ENCODE data around the gene DMAP1. TPM values are rescaled to one million over a fixed set of nuclear protein-coding genes. Genes with fewer than 3 reads are reported as not detected.
A peak's percentile ranks its signal among the peaks of the same experiment; 100 is the strongest.
"Not testable (repeated sequence)": the region's sequence is repeated elsewhere in the genome, so short reads cannot be mapped to it uniquely, and the experiment has no call there.

The DMAP1 gene, protein sequence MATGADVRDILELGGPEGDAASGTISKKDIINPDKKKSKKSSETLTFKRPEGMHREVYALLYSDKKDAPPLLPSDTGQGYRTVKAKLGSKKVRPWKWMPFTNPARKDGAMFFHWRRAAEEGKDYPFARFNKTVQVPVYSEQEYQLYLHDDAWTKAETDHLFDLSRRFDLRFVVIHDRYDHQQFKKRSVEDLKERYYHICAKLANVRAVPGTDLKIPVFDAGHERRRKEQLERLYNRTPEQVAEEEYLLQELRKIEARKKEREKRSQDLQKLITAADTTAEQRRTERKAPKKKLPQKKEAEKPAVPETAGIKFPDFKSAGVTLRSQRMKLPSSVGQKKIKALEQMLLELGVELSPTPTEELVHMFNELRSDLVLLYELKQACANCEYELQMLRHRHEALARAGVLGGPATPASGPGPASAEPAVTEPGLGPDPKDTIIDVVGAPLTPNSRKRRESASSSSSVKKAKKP
- 10 to 100 TPM; 39.0 to 44.4 TPM for total RNA-seq
- long read RNA-seq, full-length matches to known transcripts = 55 of 67 reads
- long read RNA-seq, partial matches to known transcripts = 4 of 67 reads
- long read RNA-seq, other reads (novel, unspliced or antisense) = 8 of 67 reads

DNA sequence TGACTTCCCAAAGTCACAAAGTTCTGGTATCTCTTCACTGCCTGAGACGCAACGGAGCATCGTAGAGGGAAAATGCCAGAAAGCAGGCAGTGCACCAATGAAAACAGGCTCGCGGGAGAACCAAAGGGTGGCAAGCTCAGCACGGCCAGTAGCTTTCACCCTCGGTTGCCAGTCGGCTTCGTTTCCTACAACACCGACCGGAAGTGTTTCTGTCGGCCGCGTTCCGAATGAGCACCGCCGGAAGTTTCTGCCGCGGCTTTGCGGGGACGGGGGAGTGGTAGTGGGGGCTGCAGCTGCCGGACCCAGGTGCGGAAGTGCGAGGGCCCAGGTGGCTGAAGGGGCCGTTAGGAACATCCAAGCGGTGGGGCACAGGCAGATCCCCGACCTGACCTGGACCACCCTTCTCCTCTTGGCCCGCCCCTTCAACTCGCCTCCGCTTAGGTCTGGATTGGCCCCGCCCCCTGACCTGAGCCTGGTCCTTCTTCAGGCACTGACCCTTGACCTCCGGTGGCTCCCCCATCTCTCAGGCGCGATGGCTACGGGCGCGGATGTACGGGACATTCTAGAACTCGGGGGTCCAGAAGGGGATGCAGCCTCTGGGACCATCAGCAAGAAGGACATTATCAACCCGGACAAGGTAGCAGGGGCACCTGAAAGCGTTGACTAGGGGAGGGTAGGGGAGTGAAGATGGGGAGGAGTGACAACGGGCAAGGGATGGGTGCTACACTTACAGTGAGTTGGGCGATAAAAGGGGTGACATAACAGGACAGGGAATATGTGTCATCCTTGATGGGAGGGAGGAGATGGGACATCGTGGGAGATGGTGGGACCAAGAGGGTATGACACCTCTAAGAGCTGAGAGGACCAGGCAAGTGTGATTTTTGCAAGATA is at the start of gene DMAP1:
DMAP1 (plus strand) TSS at position 250 of the 891 bp plus-strand sequence; CDS start at position 533, 283 bp downstream.
- DNase-seq (peak; percentile 76 to 86), ATAC-seq (peak; percentile 91)
- intact Hi-C loops (cut with DNase I, micrococcal nuclease) = loop anchor here in 1 of 2 donors (10.0 kb wide), 1 partner anchor 381 kb away; no protein-coding TSS in a partner anchor

GRCh38 chr1:44168520-44169098 is 44.7 kb upstream of the DMAP1 start:
- DNase-seq (no peak), ATAC-seq (no peak)
- intact Hi-C loops (cut with DNase I, micrococcal nuclease) = no loop called here

- intact Hi-C loops (cut with DNase I, micrococcal nuclease) = no loop called here
- DNase-seq (no peak), ATAC-seq (no peak)
Measured at GRCh38 chr1:44170281-44170823, 42.9 kb upstream of the DMAP1 start.

- intact Hi-C loops (cut with DNase I, micrococcal nuclease) = no loop called here
- ATAC-seq (no peak), DNase-seq (no peak)
Measured at GRCh38 chr1:44174630-44175029, 38.6 kb upstream of the DMAP1 start.

DNA sequence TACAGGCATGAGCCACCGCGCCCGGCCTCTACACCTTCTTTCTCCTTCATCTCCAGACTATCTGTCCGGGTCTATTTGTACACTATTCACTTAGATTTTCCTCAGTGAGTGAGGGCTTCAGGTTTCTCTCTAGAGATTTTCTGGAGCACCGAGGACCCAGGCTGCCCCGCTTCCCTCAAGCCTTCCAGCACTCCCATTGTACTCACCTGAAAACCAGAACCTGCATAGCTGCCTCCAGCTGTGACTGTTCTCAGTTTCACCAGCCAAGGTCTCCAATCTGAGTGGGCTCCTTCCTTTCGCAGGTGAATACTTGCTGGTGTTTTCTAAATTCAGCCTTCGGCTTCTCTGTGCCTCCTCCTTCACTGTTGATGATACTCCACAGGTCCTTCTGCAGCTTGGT is 12.9 kb upstream of the DMAP1 start:
- no peak for DNase-seq
- ATAC-seq = no peak
- intact Hi-C loops (cut with DNase I, micrococcal nuclease) = no loop called here

DNA sequence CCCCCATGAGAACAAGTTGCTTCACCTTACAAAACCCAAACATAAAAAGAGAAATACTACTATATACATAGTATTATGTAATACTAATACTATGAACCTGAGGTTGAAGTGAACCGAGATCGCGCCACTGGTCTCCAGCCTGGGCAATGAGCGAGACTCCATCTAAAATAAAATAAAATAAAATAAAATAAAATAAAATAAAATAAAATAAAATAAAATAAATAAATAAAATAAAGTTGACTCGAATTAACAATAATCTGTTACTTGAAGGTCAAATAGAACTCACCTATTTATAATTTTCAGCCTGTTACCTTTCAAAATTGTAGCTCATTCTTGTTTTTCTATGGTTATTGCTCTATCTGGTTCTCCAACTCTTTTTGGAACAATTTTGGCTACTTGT is 6.7 kb upstream of the DMAP1 start:
- intact Hi-C loops (cut with DNase I, micrococcal nuclease); DNase-seq; ATAC-seq: not testable (repeated sequence)

DNA sequence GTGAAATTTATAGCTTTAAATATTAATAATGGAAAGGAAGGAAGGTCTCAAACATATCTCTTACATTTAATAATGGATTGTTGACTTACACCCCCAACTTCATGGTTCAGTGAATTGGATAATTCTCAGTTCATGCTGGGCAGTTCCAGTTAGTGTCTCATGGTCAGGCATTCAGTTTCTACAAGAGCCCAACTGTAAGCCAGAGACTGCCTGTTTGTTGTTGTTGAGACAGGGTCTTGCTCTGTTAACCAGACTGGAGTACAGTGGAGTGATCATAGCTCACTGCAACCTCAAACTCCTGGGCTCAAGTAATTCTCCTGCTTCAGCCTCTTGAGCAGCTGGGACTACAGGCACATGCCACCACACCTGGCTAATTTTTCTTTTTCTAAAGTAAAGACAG is 5.0 kb upstream of the DMAP1 start:
- DNase-seq (no peak), ATAC-seq (no peak)
- intact Hi-C loops (cut with DNase I, micrococcal nuclease) = no loop called here

GRCh38 chr1:44210595-44210994 is 2.7 kb upstream of the DMAP1 start:
- intact Hi-C loops (cut with DNase I, micrococcal nuclease) = loop anchor here in 1 of 2 donors (10.0 kb wide), 1 partner anchor 384 kb away; no protein-coding TSS in a partner anchor
- DNase-seq (no peak), ATAC-seq (no peak)

DNA sequence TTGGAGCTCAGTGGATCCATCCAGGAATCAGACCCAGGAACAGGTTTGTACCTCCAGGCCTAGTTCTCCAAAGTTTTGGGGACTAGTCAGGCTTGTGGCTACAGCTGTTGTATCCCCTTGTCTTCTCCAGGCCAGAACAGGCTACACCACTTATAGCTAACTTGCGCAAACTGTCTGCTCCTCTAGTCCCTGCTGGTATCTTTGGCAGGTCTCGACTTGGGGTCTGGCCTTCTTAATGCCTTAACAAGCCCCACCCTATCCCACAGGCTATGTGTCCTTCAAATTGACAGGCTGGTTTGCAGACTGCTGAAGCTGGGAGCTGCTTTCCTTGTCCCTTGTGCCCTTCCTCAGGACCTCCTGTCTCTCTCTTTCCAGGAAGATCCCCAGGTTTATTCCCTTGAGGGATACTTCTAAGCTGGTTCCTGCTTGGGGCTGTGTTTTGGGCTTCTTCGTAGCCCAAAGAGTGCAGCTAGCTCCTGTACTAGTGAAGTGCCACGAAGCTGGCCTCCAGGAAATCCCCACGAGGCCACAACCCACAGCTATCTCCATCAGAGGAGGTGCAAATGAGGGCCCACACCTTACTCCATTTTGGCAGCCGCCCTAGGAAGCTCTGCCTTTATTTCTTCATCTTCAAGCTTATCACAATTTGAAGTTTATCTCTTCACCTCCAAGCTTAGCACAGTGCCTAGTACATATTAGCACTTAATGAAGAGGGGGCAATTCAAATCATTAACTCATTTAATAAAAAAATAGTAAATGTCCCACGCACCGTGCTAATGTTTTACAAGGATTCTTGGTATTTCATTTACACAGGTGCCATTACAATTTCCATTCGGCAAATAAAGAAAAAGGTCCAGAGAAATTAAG is 683 bp upstream of the DMAP1 start:
- ATAC-seq (no peak), DNase-seq (no peak)
- intact Hi-C loops (cut with DNase I, micrococcal nuclease) = loop anchor here in 1 of 2 donors (10.0 kb wide), 1 partner anchor 382 kb away; no protein-coding TSS in a partner anchor

- ATAC-seq = peak; percentile 67
- intact Hi-C loops (cut with DNase I, micrococcal nuclease) = loop anchor here in 1 of 2 donors (10.0 kb wide), 1 partner anchor 377 kb away; no protein-coding TSS in a partner anchor
- peak; percentile 75 to 88 for DNase-seq
Measured at GRCh38 chr1:44217809-44218410, 4.6 kb downstream of the DMAP1 start.

DNA sequence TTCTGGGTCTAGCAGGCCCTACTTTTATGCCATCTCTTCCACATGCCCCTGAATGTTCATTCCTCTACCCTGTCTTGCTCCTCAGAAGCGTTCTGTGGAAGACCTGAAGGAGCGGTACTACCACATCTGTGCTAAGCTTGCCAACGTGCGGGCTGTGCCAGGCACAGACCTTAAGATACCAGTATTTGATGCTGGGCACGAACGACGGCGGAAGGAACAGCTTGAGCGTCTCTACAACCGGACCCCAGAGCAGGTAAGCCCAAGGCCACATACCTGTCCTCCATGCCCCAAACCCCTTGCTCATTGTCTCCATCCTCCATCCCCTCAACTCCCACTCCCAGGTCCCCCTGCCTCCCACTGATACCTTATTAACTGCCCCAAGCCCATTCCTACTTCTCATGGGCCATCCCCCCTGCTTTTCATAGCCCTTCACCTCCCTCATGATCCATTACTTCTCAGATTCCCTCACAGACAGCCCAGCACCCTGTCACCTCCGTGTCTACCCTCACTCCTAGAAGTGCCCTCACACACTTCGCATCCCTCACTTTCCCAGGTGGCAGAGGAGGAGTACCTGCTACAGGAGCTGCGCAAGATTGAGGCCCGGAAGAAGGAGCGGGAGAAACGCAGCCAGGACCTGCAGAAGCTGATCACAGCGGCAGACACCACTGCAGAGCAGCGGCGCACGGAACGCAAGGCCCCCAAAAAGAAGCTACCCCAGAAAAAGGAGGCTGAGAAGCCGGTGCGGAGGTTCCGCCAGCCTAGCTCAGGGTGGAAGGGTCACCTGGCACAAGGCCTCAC is 5.4 kb downstream of the DMAP1 start:
- no peak for ATAC-seq
- DNase-seq = no peak
- intact Hi-C loops (cut with DNase I, micrococcal nuclease) = loop anchor here in 1 of 2 donors (10.0 kb wide), 1 partner anchor 376 kb away; no protein-coding TSS in a partner anchor

DNA sequence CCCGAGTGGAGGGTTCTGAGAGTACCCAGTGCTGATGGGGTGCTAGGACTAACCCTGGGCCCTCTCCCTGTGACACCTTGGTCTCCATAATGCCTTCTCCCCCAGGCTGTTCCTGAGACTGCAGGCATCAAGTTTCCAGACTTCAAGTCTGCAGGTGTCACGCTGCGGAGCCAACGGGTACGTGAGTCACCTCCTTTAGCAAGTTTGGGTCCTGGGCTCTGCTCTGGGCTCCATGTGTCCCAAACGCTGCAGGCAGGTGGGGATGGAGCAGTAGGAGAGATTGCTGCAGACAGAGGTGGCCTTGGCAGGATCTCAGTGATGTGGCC is 6.0 kb downstream of the DMAP1 start:
- intact Hi-C loops (cut with DNase I, micrococcal nuclease) = loop anchor here in 1 of 2 donors (10.0 kb wide), 1 partner anchor 376 kb away; no protein-coding TSS in a partner anchor
- no peak for ATAC-seq
- DNase-seq = no peak

- ATAC-seq (no peak), DNase-seq (no peak)
- intact Hi-C loops (cut with DNase I, micrococcal nuclease) = no loop called here
Measured at GRCh38 chr1:44220001-44220751, 6.9 kb downstream of the DMAP1 start.

- intact Hi-C loops (cut with DNase I, micrococcal nuclease) = no loop called here
- no peak for ATAC-seq
- no peak for DNase-seq
Measured at GRCh38 chr1:44220755-44221154, 7.5 kb downstream of the DMAP1 start.

DNA sequence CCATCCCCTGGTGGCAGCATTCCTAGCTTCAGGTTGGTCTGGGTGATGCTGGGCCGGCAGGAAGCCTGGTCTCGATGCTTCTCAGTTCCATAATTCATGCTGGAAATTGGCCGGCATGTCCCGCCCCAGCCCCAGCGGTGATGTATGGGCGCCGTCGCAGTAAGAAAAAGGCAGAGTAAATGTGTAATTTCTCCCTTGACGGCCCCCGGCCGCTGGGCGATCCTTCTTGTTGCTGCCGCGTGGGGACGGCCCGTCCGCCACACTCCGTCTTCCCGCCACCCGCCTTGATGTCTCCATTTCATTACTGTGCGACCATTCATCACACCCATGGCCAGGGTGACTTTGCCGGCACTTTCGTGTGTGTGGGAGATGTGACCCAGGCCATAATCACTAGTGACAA is 8.5 kb downstream of the DMAP1 start:
- intact Hi-C loops (cut with DNase I, micrococcal nuclease) = no loop called here
- DNase-seq = no peak
- ATAC-seq = no peak

Data from left colon (tissue), 2 donors.